GM04504 (cell line): ENCODE measurements around the gene TCF3.

Source experiments
- DNase-seq: peaks from one replicate; pipeline ENCODE4 v3.0.0-alpha.2; 2012; ENCODE audit warnings: low read depth

Gene TCF3

DNA sequence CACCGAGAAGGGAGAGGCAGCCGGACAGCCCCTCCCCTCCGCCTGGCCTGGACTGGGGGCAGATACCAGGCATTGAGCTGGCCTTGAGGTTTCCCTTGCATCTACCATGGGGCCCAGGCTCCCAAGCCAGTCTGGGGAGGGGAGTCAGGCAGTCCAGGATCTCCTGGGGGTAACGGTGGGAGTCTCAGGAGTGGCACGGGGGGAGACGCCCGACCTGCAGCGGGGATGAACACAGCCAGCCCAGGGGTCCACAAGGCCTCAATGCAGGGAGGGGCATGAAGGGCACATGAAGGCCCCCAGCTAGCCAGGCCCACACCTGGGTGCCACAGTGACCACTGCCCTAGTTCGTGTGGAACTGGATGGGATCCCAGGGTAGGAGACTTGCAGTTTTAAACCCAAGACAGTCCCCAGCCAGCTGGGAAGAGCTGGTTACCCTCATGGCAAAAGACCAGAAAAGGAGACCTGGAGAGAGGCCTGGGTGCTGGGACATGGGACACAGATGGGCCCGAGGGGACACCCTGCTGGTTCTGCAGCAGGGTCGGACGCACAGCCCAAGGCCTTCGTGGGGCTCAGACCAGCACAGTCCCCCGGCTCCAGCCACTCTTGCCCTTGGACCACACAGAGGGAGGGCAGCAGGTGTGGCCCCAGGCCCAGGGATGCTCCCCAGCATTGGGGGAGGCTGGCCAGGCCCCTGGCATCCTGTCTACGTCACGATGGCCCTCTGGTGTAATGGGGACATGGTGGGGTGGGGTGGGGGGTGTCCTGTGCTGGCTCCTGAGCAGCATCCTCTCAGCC is 42.5 kb downstream of the TCF3 start:
- no peak for DNase-seq

DNA sequence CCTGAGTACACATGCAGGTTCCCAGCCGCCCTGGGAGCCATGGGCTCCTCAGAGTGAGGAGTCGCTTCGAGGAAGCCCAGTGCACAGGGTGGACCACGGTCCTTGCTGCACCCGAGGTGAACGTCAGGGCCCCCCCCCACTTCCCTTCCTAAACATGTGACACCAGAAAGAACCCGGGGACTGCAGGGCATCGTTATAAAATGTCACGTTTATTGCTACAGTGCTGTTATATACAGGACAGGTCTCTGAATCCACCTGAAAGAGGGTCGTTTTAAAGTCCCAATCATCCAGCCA is 43.4 kb downstream of the TCF3 start:
- DNase-seq = no peak

DNA sequence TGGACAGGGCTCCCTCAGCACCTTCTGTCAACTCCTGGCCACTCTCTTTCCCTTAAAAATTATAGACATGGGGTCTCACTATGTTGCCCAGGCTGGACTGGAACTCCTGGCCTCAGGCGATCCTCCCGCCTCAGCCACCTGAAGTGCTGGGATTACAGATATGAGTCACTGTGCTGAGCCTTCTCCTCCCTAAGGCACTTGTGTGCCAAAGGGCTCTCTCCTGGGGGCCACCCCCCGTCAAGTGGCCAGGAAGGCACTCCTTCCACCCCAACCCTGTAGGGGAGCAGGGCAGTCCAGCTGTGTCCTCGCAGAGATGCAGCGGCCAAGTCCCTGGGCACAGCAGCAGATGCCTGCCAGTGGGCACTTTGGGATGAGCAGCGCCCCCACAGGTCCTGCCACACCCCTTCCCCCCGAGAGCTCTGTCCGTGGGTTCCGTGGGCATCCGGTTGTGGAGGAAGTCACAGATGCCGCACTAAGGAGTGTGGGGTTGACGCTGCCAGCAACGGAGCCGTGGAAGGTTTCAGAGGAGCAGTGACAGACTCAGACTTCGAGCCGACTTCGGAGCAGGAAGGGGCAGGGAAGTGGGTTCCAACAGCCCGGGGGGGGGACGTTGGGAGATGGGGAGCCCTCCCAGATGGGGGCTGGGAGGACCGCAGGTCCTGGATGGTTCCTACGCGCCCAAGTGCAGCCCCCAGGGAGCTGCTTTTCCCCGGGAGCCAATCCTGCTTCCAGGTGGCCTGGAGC is 43.9 kb downstream of the TCF3 start:
- no peak for DNase-seq

- no peak for DNase-seq
These were observed 46.2 kb downstream of the TCF3 start for GRCh38 chr19:1606138-1606651.

DNA sequence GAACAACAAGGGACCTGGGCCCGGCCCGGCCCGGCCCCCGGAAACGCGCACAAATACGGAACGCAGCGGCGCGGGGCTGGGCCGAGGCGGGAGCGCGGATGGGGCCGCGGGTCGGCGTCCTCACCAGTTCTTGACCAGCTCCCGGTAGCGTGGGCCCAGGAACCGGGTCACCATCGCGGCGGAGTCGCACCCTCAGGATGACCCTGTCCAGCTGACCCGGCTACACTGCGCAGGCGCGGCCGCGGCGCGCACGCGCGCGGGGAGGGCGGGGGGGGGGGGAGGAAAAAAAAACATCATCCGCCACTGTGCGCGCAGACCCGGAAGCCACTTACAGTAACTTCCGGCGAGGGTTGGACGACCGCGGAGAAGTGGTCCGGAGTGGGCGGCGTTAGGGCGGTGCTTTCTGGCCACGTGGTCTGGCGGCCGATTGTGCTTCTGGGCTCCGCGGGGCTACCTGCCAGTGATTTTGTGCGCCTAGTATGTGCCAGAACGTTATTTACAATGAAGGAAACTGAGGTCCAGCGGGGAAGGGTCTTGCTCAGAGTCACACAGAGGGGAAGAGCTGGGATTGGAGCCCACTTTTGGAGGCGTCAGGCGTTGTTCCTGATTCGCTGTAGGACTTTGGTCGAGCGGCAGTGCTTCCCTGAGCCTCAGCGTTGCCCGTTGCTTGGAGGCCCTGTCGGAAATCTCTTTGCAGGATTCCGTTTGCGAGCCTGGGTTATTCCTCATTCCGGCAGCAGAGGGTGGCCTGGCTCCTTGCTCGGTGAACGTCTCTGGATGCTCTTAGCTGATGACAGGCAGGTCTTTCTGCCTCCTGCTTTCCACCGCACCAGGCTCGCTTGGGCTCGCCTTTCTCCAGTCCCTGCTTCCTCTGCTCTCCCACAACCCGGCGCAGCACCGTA is 46.9 kb downstream of the TCF3 start, which contains the start of gene UQCR11:
UQCR11 (minus strand) TSS at position 227 of the 902 bp plus-strand sequence; CDS start at position 174, 53 bp downstream.
- DNase-seq = peak; percentile 90

- no peak for DNase-seq
These were observed 50.2 kb downstream of the TCF3 start for GRCh38 chr19:1602091-1602707.

DNA sequence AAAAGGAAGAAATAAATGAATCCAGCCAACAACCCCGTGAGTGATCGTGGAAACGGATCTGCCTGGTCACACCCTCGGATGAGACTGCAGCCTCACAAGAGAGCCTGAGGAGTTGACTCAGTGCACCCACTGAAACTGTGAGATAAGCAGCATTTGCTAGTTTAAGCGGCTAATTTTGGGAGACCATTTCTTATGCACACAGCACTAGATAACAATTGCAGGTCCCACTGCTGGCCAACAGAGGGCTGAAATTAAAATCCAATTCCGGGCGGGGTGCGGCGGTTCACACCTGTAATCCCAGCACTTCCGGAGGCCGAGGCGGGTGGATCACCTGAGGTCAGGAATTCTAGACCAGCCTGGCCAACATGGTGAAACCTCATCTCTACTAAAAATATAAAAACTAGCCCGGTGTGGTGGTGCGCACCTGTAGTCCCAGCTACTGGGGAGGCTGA is 50.8 kb downstream of the TCF3 start:
- no peak for DNase-seq

GRCh38 chr19:1599460-1599846 is 53.0 kb downstream of the TCF3 start:
- no peak for DNase-seq

DNA sequence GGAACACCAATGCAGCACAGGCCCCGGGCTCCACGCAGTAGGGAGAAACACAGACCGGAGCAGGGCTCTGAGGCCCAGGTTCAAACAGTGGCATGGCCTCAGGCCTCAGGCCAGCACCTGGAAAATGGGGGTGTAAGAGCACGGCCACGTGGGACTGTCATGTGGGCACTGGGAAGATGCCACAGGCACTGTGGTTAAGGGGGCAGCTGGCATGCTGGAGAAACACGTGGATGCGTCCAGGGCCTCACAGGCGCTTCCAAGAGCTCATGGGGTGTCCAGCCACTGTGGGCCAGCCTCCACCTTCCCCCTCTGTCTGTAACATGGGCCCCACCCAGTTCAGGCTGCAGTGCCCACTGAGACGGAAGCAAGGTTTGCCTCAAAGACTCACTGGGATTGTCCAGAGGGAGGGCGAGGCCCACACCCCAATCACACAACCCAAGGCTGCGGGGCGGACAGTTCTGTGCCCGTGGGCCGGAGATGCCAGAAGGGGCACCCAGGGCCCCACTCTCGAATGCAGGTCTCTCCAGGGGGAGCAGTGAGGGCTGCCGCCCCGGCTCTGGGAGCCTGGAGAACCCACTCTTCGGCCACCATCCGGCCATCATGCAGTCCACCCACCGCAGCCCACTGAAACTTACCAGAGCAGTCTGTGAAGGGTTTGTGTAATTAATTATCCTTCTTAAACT is 53.5 kb downstream of the TCF3 start:
- no peak for DNase-seq

DNA sequence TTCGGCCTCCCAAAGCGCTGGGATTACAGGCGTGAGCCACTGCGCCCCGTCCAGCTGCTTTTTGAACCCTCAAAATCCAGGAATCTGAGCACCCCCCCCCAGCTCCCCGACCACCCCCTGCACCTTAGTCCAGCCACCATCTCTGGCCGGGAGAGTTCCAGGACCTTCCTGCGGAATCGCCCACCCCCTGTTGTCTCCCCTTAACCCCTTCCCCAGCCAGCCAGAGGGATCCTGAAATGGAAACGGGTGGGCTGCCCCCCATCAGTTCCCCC is 59.0 kb downstream of the TCF3 start:
- no peak for DNase-seq

GRCh38 chr19:1592755-1593500 is 59.5 kb downstream of the TCF3 start, which contains the start of gene MBD3:
MBD3 (minus strand) TSS chr19:1592865; CDS start chr19:1592631, 234 bp downstream.
- peak; percentile 85 for DNase-seq

DNA sequence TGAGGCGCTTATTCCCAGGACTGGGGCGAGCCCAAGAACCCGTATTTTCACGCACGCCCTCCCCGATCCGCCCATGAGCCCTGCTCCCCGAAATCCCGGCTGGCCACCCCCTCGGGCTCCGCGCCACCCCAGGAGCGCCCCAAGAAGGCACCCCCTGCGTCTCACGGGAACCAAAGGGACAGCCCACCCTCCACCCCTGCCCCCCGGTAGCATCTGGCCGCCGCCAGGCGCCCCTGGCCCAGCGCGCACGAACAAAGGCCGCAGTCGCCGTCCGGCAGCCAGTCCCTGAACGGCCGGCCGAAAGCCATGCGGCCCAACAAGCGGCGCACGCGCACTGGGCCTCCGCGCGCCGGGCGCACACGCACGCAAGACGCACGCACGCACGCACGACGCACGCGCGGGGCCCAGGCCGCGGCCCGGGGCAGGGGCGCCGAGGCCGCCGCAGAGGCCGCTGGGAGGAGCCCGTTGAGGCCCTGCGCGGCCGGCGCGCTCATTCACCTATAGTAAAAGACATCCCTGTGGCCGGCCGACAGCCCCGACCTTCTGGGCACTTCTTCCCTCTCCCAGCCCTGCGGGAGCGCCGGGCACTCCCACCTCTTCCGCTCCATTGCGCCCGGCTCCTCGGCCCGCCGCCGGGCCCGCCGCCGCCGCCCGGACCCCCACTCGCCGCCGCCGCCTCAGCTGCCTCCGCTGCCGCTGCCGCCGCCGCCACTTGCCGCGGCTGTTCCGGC is 60.2 kb downstream of the TCF3 start:
- DNase-seq = peak; percentile 75

GRCh38 chr19:1591421-1592023 is 60.9 kb downstream of the TCF3 start:
- no peak for DNase-seq

DNA sequence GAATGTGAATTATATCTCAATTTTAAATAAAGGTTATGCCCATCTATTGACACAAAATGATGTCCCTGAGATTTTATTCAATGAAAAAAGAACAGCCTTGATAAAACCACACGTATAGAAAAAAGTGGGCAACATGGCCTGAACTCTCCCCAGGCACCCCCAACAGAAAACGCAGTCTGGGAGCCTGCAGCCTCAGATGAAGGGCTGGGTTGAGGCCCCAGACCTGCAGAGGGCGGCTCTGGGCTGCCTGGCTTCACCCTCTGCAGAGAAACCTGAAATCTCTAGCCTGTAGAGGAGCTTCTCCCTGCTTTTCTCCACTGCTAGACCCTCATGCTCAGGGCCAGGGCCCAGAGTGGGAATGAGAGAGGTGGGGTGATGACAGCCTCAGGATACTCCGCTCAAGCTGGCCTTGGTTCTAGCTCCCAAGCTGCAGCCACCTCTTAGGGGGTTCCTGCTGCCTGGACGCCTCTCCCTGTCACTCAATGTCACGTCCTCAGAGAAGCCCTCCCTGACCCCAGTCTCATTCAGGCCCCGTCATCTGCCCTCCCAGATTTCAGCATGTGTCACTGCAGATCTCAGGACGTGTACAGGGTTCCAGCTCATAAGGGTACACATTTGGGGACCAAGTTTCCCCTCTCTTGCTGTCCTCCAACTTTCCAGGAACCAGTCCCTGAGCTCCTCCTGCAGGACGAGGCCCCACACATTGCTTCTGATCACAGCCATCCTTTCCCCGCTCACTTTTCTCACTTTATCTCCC is 61.6 kb downstream of the TCF3 start:
- DNase-seq = no peak

- no peak for DNase-seq
These were observed 64.5 kb downstream of the TCF3 start for GRCh38 chr19:1587872-1588271.

DNA sequence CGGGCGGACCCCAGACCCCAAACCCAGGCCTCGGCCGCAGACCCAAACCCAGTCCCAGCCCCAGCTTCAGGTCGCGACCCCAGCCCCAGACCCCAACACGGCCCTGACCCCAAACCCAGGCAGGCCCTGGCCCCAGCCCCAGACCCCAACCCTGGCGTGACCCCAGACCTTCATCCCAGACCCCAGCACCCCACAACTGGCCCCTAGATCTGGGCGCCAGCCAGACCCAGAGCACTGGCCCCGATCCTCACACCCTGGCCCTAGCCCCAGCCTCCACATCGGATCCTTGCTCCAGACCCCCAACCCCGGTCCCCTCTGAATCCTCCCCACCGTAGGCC is 67.2 kb downstream of the TCF3 start:
- DNase-seq = no peak

GRCh38 chr19:1584500-1585242 is 67.7 kb downstream of the TCF3 start:
- DNase-seq = no peak

DNA sequence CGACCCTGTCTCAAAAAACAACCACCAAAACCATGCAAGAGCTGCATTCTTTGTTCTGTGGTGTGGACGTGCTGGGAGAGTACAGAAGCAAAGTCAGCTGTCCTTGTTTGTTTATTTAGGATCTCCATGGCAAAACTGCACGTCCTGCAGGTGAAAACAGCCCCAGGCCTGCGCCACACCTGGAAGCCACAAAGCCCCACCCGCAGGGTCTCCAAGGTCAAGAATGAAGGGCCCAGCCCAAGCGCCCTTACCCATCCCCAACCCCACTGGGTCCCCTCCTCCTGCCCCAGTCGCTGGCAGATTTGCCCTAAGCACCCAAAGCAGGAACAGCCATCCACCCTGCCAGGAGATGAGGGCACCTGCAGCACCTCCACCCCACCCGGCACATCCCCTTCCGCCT is 70.2 kb downstream of the TCF3 start:
- DNase-seq = no peak
